ENCODE results near the gene NDE1.

DNA sequence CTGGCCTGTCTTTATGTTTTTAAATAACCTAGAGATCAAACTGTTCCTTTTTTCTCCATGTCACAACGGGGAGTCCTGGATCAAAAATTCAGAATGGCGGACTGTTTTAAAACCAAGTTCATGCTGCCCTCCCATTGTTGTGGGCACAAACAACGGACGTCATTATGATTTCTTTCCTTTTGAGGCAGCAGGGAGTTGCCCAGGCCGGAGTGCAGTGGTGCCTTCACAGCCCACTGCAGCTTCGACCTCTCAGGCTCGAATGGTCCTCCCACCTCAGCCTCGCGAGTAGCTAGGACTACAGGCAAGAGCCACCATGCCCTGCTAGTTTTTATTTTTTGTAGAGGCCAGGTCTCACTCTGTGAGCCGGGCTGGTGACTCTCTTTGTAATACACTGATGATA, 26.5 kb downstream of the NDE1 start:
- TF ChIP-seq POLR2A (IDR thresholded peaks at IDR 0.05) (no peak), CTCF (IDR thresholded peaks at IDR 0.05 in 4 of 5, conservative IDR thresholded peaks at IDR 0.05 in 1 of 5) (no peak)

Measured in gastrocnemius medialis (tissue), 4 donors.